Limb (tissue), 2 donors: ENCODE measurements around the gene HSPB1.
A peak's percentile ranks its signal among the peaks of the same experiment; 100 is the strongest.
"Not testable (repeated sequence)": the region's sequence is repeated elsewhere in the genome, so short reads cannot be mapped to it uniquely, and the experiment has no call there.

Source experiments
- DNase-seq, 2 donors: peaks; one replicate each; pipeline ENCODE4 v3.0.0-alpha.2; 2016; ENCODE audit errors: extremely low spot score in 2 of 2

Gene HSPB1

GRCh38 chr7:76333511-76334101, 31.1 kb downstream of the HSPB1 start:
- no peak for DNase-seq

DNA sequence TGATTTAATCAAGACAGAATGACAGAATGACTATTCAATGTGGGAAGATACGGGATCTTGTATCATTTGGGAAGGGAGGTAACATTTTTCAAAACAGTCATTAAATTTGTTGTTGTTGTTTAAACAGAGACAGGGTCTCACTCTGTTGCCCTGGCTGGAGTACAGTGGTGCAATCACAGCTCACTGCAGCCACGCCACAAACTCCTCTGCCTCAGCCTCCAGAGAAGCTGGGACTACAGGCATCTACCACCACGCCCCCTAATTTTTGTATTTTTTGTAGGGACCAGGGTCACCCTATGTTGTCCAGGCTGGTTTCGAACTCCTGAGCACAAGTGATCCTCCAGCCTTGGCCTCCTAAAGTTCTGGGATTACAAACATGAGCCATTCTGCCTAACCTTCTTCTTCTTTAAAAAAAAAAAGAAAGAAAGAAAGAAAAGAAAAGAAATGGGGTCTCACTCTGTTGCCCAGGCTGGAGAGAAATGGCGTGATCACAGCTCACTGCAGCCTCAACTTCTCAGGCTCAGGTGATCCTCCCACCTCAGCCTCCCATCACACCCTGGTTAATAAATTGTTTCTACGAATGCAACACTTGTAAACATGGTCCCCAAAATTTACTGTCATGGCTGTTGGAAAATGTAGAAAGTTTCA, 32.0 kb downstream of the HSPB1 start:
- no peak for DNase-seq

DNA sequence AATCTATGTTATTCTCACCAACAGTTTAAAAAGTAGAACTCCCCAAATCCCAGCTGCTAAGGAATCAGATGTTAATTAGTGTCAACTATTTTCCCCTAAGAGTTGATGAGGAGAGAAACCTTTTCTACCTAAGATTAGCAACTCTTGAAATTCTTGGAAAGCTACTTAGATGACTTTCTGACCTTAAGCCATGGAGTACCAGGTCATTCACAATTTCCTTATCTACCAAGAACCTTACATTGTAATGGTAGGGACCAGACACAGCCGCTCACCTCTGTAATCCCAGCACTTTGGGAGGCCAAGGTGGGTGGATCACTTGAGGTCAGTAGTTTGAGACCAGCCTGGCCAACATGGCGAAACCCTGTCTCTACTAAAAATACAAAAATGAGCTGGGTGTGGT, 32.9 kb downstream of the HSPB1 start:
- not testable (repeated sequence) for DNase-seq

DNA sequence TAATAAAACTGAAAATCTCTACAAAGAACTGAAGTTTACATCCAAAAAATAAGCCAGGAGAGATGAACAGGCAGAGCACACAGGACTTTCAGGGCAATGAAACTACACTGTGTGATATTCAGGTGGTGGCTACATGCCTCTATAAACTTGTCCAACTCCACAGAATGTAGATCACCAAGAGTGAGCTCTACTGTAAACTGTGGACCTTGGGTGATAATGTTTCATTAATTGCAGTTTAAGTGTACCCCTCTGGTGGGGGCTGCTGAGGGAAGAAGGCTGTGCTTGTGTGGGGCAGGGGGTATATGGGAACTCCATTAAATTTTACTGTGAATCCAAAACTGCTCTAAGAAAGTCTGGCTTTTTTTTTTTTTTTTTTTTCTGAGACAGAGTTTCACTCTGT, 33.6 kb downstream of the HSPB1 start:
- no peak for DNase-seq

DNA sequence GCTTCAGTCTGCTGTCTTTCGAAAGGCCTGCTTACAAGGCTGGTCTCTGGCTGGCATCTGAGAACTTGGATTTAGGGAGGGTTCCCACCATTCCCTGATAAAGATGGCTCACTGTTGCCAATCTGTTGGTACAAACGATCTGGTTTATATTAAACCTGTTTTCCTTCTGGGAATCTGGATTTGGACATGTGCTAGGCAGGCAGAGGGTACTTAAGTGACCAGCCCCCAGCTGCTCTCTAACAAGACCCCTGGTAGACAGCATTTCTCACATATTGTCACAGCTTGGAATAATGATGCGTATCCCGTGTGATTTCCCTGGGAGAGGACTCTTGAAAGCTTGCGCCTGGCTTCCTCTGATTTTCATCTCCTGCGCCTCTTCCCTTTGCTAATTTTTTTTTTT, 34.7 kb downstream of the HSPB1 start:
- no peak for DNase-seq

DNA sequence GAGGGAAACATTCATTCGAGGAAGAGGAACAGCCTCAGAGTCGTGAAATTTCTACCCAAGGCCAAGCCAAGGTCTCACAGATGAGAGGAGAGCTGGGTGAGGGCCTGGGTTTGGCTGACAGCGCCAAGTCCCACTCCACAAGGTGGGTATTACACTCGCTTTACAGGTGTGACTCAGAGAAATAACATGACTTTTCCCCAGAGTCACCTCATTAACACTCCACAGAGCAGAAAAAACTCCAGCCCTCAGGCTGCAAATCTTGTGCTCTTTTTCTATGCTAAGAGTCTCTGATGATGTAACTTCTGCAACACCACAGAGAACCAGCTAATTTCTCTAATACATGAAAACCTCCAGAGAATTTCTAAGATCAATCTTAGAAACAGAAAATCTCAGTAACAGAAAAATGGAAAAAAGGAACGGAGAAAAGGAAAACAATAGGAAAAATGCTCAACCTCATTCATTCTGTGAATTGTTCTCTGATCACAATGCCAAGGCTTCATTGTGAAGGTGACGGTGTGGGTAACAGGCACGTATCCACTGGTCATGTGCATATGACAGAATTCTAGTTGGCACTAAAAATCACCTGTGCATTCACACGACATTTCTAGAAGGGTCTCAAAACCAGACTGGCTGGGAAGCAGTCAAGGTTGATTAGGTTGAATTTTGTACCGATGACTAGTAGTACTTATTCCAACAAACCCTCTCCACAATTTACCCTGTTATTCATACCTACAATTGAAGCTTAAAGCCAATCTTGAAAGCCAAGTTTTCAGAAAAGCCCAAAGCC, 36.0 kb downstream of the HSPB1 start:
- no peak for DNase-seq

DNA sequence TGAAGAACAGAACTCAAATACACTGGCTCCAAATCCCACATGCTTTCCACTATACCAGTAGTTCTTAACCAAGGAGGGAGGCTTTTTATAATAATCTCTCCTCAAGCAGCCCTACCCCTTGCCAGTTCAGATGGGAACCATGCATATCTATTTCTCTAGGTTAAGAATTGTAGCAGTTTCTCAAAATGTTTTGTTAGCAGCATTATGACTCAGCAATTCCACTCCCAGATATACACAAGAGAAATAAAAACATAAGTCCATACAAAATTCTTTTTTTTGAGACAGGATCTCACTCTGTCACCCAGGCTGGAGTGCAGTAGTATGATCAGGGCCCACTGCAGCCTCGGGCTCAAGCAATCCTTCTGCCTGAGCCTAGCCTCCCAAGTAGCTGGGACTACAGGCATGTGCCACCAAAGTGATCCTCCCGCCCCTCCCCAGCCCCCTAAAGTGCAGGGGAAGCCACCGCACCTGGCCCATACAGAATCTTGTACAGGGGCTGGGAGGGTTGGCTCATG, 38.2 kb downstream of the HSPB1 start:
- DNase-seq = no peak

- no peak for DNase-seq
Measured at GRCh38 chr7:76342222-76342621, 39.7 kb downstream of the HSPB1 start.

DNA sequence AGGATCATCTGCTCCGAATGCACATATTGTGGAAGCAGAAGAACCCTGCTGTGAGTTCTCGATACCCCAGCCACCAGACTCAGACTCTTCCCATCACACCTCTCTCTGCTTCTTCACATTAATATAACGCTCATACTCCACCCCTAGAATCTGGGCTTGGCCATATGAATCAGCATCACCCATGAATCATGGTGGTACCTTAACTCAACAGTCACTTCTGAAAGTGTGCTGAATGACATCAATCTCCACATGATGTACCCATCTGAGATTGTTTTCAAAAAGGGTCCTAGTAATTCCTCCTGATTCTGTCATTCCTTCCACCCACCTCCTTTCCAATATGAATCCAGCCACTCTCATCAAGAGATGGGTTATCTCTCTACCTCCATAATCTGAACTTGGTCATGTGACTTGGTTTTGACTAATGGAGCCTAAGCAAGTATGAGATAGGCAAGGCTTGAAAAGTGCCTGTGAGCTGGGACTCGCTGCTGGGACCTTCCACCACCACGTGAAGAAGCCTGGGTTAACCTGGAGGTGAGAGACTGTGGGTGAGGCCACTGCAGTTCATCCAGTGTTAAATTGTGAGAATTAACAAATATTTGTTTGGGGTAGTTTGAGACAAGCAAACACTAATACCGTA, 40.9 kb downstream of the HSPB1 start:
- DNase-seq = no peak

- DNase-seq = no peak
Measured at GRCh38 chr7:76343931-76344321, 41.5 kb downstream of the HSPB1 start.

- peak in 1 of 2 donors; percentile 8 for DNase-seq
Measured at GRCh38 chr7:76346097-76346496, 43.6 kb downstream of the HSPB1 start.

DNA sequence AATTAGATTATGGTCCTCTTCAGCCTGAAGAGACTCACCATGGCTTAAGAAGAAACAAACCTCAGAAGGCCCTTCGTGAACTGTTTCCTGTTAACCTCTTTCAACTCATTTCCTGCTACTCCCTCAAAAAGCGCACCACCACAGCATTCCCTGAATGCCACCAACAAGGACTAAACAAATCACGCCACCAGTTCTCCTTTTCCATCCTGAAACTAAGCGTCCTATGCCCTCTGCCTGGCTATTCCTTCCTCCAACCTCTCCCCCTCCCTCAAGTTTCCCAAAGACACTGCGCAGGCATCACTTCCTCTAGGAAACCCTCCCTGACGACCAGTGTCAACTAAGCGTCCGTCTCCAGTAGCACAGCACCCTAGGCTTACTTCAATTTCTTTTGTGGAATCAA, 44.3 kb downstream of the HSPB1 start:
- no peak for DNase-seq

DNA sequence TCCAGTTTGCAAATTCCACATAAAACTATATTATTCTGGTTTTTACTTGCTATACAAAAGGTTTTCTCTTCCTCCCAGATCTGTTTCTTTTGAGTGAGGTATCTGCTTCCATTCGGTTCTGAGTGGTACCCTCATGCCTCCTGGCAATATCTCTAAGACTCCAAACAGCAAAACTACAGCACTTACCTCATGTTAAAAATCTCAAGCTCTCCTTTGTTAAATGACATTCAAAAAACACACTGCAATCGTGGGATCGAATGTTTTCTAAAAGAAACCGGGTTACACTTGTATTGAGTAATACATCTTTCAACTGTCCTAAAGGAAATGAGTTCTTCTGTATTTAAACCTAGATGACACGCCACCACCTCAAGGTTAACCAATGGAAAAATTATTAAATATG, 45.2 kb downstream of the HSPB1 start:
- DNase-seq = no peak

GRCh38 chr7:76349313-76349885, 46.9 kb downstream of the HSPB1 start:
- DNase-seq = no peak

DNA sequence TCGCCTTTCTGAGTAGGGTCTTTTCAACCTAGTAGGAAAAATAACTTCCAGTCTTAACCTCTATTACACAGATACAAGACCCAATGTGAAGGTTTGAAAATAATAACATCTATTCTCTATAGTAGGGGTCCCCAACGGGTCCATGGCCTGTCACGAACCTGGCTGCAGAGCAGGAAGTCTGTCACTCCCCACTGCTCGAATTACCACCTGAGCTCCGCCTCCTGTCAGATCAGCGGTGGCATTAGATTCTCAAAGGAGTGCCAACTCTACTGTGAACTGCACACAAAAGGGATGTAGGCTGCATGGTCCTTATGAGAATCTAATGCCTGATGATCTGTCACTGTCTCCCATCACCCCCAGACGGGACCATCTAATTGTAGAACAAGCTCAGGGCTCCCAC, 48.9 kb downstream of the HSPB1 start:
- DNase-seq = no peak

GRCh38 chr7:76352193-76352592, 49.7 kb downstream of the HSPB1 start:
- DNase-seq = no peak

GRCh38 chr7:76353744-76354143, 51.3 kb downstream of the HSPB1 start:
- DNase-seq = no peak
